ENCODE results near the gene IDI2. TPM values are rescaled to one million over a fixed set of nuclear protein-coding genes. Genes with fewer than 3 reads are reported as not detected.
"Not testable (repeated sequence)": the region's sequence is repeated elsewhere in the genome, so short reads cannot be mapped to it uniquely, and the experiment has no call there.

IDI2 gene
- polyA plus RNA-seq, 1 donor (not counting 4 experiments of a cell fraction or from before 2014, with no cell fraction given) = not detected

- Histone ChIP-seq H2AFZ (ENCODE audit: control insufficient read depth, low read length) (no peak overlapping the region), H3K4me2 (ENCODE audit: control insufficient read depth, extremely low read depth, insufficient read depth, low read depth, low read length) (no peak overlapping the region), H3K27ac (ENCODE audit: control insufficient read depth, insufficient read depth, low read length) (no peak overlapping the region), H3K4me1 (ENCODE audit: control insufficient read depth, extremely low read depth, insufficient read depth, low read length) (peaks cover 10% of the 10 kb centered on the region), H3K36me3 (ENCODE audit: control insufficient read depth in 2 of 2, extremely low read depth in 1 of 2, insufficient read depth in 2 of 2, low read length in 2 of 2) (peaks cover 3% of the 10 kb centered on the region in 2 experiments), H3K9me3 (ENCODE audit: control insufficient read depth, low read depth, low read length) (no peaks in the 10 kb centered on the region), H3K79me2 (ENCODE audit: control insufficient read depth, insufficient read depth, low read length) (peaks cover 52% of the 10 kb centered on the region), H3K4me3 (ENCODE audit: control insufficient read depth in 2 of 3, extremely low read depth in 1 of 3, insufficient read depth in 2 of 3, low read depth in 1 of 3, low read length in 3 of 3) (no peak overlapping the region), H3K9ac (ENCODE audit: control insufficient read depth, extremely low read depth, insufficient read depth, low read length) (no peak overlapping the region), H3K27me3 (ENCODE audit: control insufficient read depth, extremely low read depth, insufficient read depth, low read length) (no peaks in the 10 kb centered on the region), H3K9me1 (ENCODE audit: control insufficient read depth, extremely low read depth, insufficient read depth, low read length) (no peaks in the 10 kb centered on the region), H4K20me1 (ENCODE audit: control insufficient read depth, extremely low read depth, insufficient read depth, low read length) (no peaks in the 10 kb centered on the region)
- no peak for DNase-seq (ENCODE audit: low read depth, low spot score)
- TF ChIP-seq, protein P1, sequence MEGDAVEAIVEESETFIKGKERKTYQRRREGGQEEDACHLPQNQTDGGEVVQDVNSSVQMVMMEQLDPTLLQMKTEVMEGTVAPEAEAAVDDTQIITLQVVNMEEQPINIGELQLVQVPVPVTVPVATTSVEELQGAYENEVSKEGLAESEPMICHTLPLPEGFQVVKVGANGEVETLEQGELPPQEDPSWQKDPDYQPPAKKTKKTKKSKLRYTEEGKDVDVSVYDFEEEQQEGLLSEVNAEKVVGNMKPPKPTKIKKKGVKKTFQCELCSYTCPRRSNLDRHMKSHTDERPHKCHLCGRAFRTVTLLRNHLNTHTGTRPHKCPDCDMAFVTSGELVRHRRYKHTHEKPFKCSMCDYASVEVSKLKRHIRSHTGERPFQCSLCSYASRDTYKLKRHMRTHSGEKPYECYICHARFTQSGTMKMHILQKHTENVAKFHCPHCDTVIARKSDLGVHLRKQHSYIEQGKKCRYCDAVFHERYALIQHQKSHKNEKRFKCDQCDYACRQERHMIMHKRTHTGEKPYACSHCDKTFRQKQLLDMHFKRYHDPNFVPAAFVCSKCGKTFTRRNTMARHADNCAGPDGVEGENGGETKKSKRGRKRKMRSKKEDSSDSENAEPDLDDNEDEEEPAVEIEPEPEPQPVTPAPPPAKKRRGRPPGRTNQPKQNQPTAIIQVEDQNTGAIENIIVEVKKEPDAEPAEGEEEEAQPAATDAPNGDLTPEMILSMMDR (optimal IDR thresholded peaks at IDR 0.05 in 1 of 3, IDR thresholded peaks at IDR 0.05 in 1 of 3, conservative IDR thresholded peaks at IDR 0.05 in 1 of 3; ENCODE audit: extremely low read depth in 1 of 3, insufficient read depth in 2 of 3, low read length in 3 of 3) = no peak
- TF ChIP-seq EZH2 (IDR thresholded peaks at IDR 0.05; ENCODE audit: low read length) = no peak
- no peak for FAIRE-seq
- dilution Hi-C loops (cut with MboI; ENCODE audit: extremely low pct_ligation_motif_present, low sequenced_read_pairs) = no loop called here
Observed at GRCh38 chr10:1068380-1069361, 43.0 kb upstream of the IDI2 start.

- H3K9ac ChIP-seq (ENCODE audit: control insufficient read depth, extremely low read depth, insufficient read depth, low read length); H3K9me3 ChIP-seq (ENCODE audit: control insufficient read depth, low read depth, low read length); FAIRE-seq; dilution Hi-C loops (cut with MboI; ENCODE audit: extremely low pct_ligation_motif_present, low sequenced_read_pairs); H3K4me2 ChIP-seq (ENCODE audit: control insufficient read depth, extremely low read depth, insufficient read depth, low read depth, low read length); DNase-seq (ENCODE audit: low read depth, low spot score); H3K9me1 ChIP-seq (ENCODE audit: control insufficient read depth, extremely low read depth, insufficient read depth, low read length); H3K36me3 ChIP-seq (ENCODE audit: control insufficient read depth in 2 of 2, extremely low read depth in 1 of 2, insufficient read depth in 2 of 2, low read length in 2 of 2); H2AFZ ChIP-seq (ENCODE audit: control insufficient read depth, low read length); H3K4me3 ChIP-seq (ENCODE audit: control insufficient read depth in 2 of 3, extremely low read depth in 1 of 3, insufficient read depth in 2 of 3, low read depth in 1 of 3, low read length in 3 of 3); H3K27ac ChIP-seq (ENCODE audit: control insufficient read depth, insufficient read depth, low read length); H3K27me3 ChIP-seq (ENCODE audit: control insufficient read depth, extremely low read depth, insufficient read depth, low read length); H4K20me1 ChIP-seq (ENCODE audit: control insufficient read depth, extremely low read depth, insufficient read depth, low read length): not testable (repeated sequence)
- peaks cover 60% of the 10 kb centered on the region for H3K79me2 ChIP-seq (ENCODE audit: control insufficient read depth, insufficient read depth, low read length)
- H3K4me1 ChIP-seq (ENCODE audit: control insufficient read depth, extremely low read depth, insufficient read depth, low read length) = peaks cover 20% of the 10 kb centered on the region
Observed at GRCh38 chr10:1066734-1067133, 41.1 kb upstream of the IDI2 start.
